Endothelial cell of umbilical vein (primary cell): ENCODE results near the gene ZNF148. TPM values are rescaled to one million over a fixed set of nuclear protein-coding genes. Genes with fewer than 3 reads are reported as not detected.

ENCODE experiments used
- BruUV-seq: library from RNA; stranded (reverse); fragments of 400-500 nt; replicated peaks from 2 replicates; lab custom pipeline; 2021; lab: Mats Ljungman, UMichigan
- CTCF ChIA-PET: fragments of 300-600, 350-600 bp; sonication (Branson Sonifier 250); formaldehyde crosslinking; loops from one replicate; lab custom pipeline; 2021; ENCODE audit warnings: antibody characterized with exemption, inconsistent platforms; lab: Charles Lee
- POLR2A ChIA-PET: fragments of 300-600, 350-600 bp; sonication (Branson Sonifier 250); formaldehyde crosslinking; loops from one replicate; lab custom pipeline; 2021; ENCODE audit warnings: antibody characterized with exemption, inconsistent platforms; lab: Charles Lee
- DNase-seq: peaks from one replicate; pipeline ENCODE4 v3.0.0-alpha.2; 2011; ENCODE audit warnings: low read depth, low spot score
- FAIRE-seq: peaks from 2 replicates; lab custom pipeline; 2011; peaks lifted over from hg19 to GRCh38; lab: Jason Lieb, UNC
- H2AFZ ChIP-seq: 2 replicates; pipeline ENCODE4 v1.6.0; 2012; ENCODE audit warnings: low read depth, low read length, control low read depth, inconsistent platforms
- H3K27ac ChIP-seq: 2 replicates; pipeline ENCODE4 v1.5.1; 2011; ENCODE audit warnings: low read depth, mild to moderate bottlenecking, control low read depth, low read length, moderate library complexity; ENCODE audit not compliant: insufficient read depth
- H3K27me3 ChIP-seq, 2 experiments: 2 replicates each; pipeline versions ENCODE4 v1.6.0 to v1.6.1; 2011; ENCODE audit warnings: low read length in 2 of 2, mixed read lengths in 1 of 2; ENCODE audit not compliant: control insufficient read depth in 2 of 2, insufficient read depth in 2 of 2
- H3K36me3 ChIP-seq, 2 experiments: 2 replicates in 1 of 2; 3 replicates in 1 of 2; pipeline ENCODE4 v1.5.1; 2011; ENCODE audit warnings: low read length in 2 of 2, mild to moderate bottlenecking in 1 of 2, moderate library complexity in 1 of 2; ENCODE audit not compliant: control insufficient read depth in 2 of 2, insufficient read depth in 2 of 2; ENCODE audit errors: extremely low read depth in 1 of 2
- H3K4me1 ChIP-seq: 3 replicates; pipeline ENCODE4 v1.5.1; 2011; ENCODE audit warnings: mild to moderate bottlenecking, low read length; ENCODE audit not compliant: control insufficient read depth, insufficient read depth; ENCODE audit errors: extremely low read depth
- H3K4me2 ChIP-seq: 2 replicates; pipeline ENCODE4 v1.6.1; 2011; ENCODE audit warnings: low read length, control low read depth, mixed read lengths; ENCODE audit not compliant: insufficient read depth
- H3K4me3 ChIP-seq, 3 experiments: fragments of 200-600 bp in 1 of 3; sonication (generic), shearing (Covaris generic) in 1 of 3; replicated peaks in 1 of 3; 2 replicates each; pipeline ENCODE4 v1.5.1; 2011 to 2016; ENCODE audit warnings: control low read depth in 3 of 3, low read length in 3 of 3, mild to moderate bottlenecking in 2 of 3, inconsistent platforms in 1 of 3, low read depth in 1 of 3, moderate library complexity in 1 of 3; ENCODE audit not compliant: insufficient read depth in 1 of 3
- H3K79me2 ChIP-seq: 2 replicates; pipeline ENCODE4 v1.6.0; 2012; ENCODE audit warnings: low read length, inconsistent platforms; ENCODE audit not compliant: control insufficient read depth, insufficient read depth
- H3K9ac ChIP-seq: replicated peaks from 2 replicates; pipeline ENCODE3; 2011; ENCODE audit warnings: low read length, control low read depth; ENCODE audit not compliant: insufficient read depth; ENCODE audit errors: extremely low read depth
- H3K9me1 ChIP-seq: replicated peaks from 3 replicates; pipeline ENCODE4 v1.6.0; 2011; ENCODE audit warnings: mild to moderate bottlenecking, low read length; ENCODE audit not compliant: control insufficient read depth, insufficient read depth; ENCODE audit errors: extremely low read depth
- H3K9me3 ChIP-seq: replicated peaks from 2 replicates; pipeline ENCODE4 v1.5.1; 2012; ENCODE audit warnings: low read length, inconsistent platforms; ENCODE audit not compliant: control insufficient read depth, insufficient read depth
- H4K20me1 ChIP-seq: replicated peaks from 2 replicates; pipeline ENCODE3; 2011; ENCODE audit warnings: mild to moderate bottlenecking, low read length; ENCODE audit not compliant: control insufficient read depth, insufficient read depth; ENCODE audit errors: extremely low read depth
- EZH2 ChIP-seq: IDR thresholded peaks from 2 replicates; pipeline ENCODE4 v1.6.1; 2012; ENCODE audit warnings: borderline replicate concordance, low read depth, mild to moderate bottlenecking, moderate library complexity, low read length, inconsistent platforms; ENCODE audit not compliant: severe bottlenecking
- FOS ChIP-seq: IDR thresholded peaks from 2 replicates; pipeline ENCODE4 v1.6.1; 2011; ENCODE audit warnings: mild to moderate bottlenecking, low read length, moderate library complexity, borderline replicate concordance; ENCODE audit not compliant: insufficient read depth
- GATA2 ChIP-seq: IDR thresholded peaks from 2 replicates; pipeline ENCODE4 v1.7.0; 2011; ENCODE audit warnings: low read depth, mild to moderate bottlenecking, moderate library complexity, mixed read lengths, low read length; ENCODE audit not compliant: insufficient read length, insufficient read depth
- JUN ChIP-seq: IDR thresholded peaks from 2 replicates; pipeline ENCODE4 v1.6.1; 2011; ENCODE audit warnings: borderline replicate concordance, low read depth; ENCODE audit not compliant: insufficient read length, insufficient read depth
- MYC ChIP-seq: IDR thresholded peaks from one replicate; pipeline ENCODE4 v1.6.1; 2011; ENCODE audit warnings: mild to moderate bottlenecking, low read depth, low read length
- POLR2A ChIP-seq: IDR thresholded peaks from 2 replicates; pipeline ENCODE4 v1.6.1; 2012; ENCODE audit warnings: low read depth, mild to moderate bottlenecking, control low read depth, low read length
- POLR2AphosphoS5 ChIP-seq: IDR thresholded peaks from 2 replicates; pipeline ENCODE4 v1.6.1; 2012; ENCODE audit warnings: low read depth, mild to moderate bottlenecking, control low read depth, low read length, moderate library complexity; ENCODE audit not compliant: insufficient read depth
- dilution Hi-C: fragments of 300-500 bp; cut with MboI; formaldehyde crosslinking; loops from one replicate; pipeline ENCODE4 v1.15.0; 2019; ENCODE audit warnings: low sequenced_read_pairs; ENCODE audit not compliant: extremely low pct_ligation_motif_present
- intact Hi-C: fragments of 100-400 bp; cut with micrococcal nuclease; formaldehyde crosslinking; loops from one replicate; pipeline ENCODE4 v1.10.0; 2022
- polyA plus RNA-seq, 4 experiments: library from polyadenylated mRNA; depleted of rRNA in 3 of 4; stranded (reverse) in 3 of 4; unstranded in 1 of 4; fragments of >200 nt; gene quantifications; 2 replicates each; pipeline versions ENCODE4 v1.2.1 to v1.2.3, GENCODE V29; 2011 to 2012; ENCODE audit warnings: missing spikeins in 1 of 4
- total RNA-seq: library from RNA; stranded (reverse); gene quantifications from 2 replicates; pipeline ENCODE4 v1.2.3, GENCODE V29; 2021
- TF ChIP-seq, protein P1 (sequence below): IDR thresholded peaks from 2 replicates; pipeline ENCODE4 v1.6.1; 2011; ENCODE audit not compliant: insufficient read depth, insufficient read length
- TF ChIP-seq, protein P2 (sequence below), 2 donors: IDR thresholded peaks; 1 replicate in 1 of 2; 2 replicates in 1 of 2; pipeline ENCODE4 v1.5.1; 2011; ENCODE audit warnings: low read length in 2 of 2, mild to moderate bottlenecking in 2 of 2, moderate library complexity in 2 of 2, control low read depth in 1 of 2, inconsistent platforms in 1 of 2, low read depth in 1 of 2; ENCODE audit not compliant: insufficient read depth in 1 of 2; ENCODE audit errors: extremely low read depth in 1 of 2

ZNF148 gene
- total and polyA plus RNA-seq, 2 donors (not counting 3 experiments of a cell fraction or from before 2014, with no cell fraction given), result 8.0 to 41.3 TPM

DNA sequence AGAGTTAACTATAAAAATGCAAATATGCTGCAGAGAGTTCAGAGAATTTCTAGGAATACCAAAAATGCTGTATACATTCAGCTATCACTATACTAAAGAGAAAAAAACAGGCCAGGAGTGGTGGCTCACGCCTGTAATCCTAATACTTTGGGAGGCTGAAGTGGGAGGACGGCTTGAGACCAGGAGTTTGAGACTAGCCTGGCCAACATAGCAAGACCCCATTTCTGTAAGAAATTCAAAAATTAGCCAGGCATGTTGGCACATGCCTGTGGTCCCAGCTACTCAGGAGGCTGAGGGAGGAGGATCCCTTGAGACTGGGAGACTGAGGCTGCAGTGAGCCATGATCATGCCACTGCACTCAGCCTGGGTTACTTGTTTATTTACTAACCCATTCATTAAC is 87.9 kb downstream of the ZNF148 start:
- FAIRE-seq, result no peak
- H3K27ac ChIP-seq, result no peak overlapping the region
- no peaks in the 10 kb centered on the region for H3K4me1 ChIP-seq
- ChIA-PET POLR2A (no interaction called here), CTCF (interaction anchor here (1.6 kb wide), 1 partner anchor 12 kb away, joined by 3 read pairs; no protein-coding TSS in a partner anchor)
- peaks cover 6% of the 10 kb centered on the region for H4K20me1 ChIP-seq
- H2AFZ ChIP-seq, result no peak overlapping the region
- TF ChIP-seq EZH2 (no peak), JUN (no peak), POLR2AphosphoS5 (no peak), POLR2A (no peak), FOS (no peak), GATA2 (no peak), MYC (no peak)
- TF ChIP-seq, protein P1, sequence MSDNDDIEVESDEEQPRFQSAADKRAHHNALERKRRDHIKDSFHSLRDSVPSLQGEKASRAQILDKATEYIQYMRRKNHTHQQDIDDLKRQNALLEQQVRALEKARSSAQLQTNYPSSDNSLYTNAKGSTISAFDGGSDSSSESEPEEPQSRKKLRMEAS, result no peak
- TF ChIP-seq, protein P2, sequence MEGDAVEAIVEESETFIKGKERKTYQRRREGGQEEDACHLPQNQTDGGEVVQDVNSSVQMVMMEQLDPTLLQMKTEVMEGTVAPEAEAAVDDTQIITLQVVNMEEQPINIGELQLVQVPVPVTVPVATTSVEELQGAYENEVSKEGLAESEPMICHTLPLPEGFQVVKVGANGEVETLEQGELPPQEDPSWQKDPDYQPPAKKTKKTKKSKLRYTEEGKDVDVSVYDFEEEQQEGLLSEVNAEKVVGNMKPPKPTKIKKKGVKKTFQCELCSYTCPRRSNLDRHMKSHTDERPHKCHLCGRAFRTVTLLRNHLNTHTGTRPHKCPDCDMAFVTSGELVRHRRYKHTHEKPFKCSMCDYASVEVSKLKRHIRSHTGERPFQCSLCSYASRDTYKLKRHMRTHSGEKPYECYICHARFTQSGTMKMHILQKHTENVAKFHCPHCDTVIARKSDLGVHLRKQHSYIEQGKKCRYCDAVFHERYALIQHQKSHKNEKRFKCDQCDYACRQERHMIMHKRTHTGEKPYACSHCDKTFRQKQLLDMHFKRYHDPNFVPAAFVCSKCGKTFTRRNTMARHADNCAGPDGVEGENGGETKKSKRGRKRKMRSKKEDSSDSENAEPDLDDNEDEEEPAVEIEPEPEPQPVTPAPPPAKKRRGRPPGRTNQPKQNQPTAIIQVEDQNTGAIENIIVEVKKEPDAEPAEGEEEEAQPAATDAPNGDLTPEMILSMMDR (IDR thresholded peaks at IDR 0.05; ENCODE audit: extremely low read depth in 1 of 2, insufficient read depth in 1 of 2, low read depth in 1 of 2, low read length in 2 of 2), result no peak
- peaks cover 3 to 5% of the 10 kb centered on the region in 2 experiments for H3K36me3 ChIP-seq
- H3K27me3 ChIP-seq, result no peaks in the 10 kb centered on the region
- no peaks in the 10 kb centered on the region for H3K9me1 ChIP-seq
- DNase-seq, result no peak
- H3K9me3 ChIP-seq, result no peaks in the 10 kb centered on the region
- H3K4me3 ChIP-seq, result no peak overlapping the region
- intact Hi-C loops, result no loop called here
- H3K9ac ChIP-seq, result no peak overlapping the region
- H3K79me2 ChIP-seq, result peaks cover 12% of the 10 kb centered on the region
- dilution Hi-C loops, result no loop called here
- BruUV-seq, result no TSS peak
- no peak overlapping the region for H3K4me2 ChIP-seq
